ENCODE results near the gene FRMD3.

FRMD3 gene

DNA sequence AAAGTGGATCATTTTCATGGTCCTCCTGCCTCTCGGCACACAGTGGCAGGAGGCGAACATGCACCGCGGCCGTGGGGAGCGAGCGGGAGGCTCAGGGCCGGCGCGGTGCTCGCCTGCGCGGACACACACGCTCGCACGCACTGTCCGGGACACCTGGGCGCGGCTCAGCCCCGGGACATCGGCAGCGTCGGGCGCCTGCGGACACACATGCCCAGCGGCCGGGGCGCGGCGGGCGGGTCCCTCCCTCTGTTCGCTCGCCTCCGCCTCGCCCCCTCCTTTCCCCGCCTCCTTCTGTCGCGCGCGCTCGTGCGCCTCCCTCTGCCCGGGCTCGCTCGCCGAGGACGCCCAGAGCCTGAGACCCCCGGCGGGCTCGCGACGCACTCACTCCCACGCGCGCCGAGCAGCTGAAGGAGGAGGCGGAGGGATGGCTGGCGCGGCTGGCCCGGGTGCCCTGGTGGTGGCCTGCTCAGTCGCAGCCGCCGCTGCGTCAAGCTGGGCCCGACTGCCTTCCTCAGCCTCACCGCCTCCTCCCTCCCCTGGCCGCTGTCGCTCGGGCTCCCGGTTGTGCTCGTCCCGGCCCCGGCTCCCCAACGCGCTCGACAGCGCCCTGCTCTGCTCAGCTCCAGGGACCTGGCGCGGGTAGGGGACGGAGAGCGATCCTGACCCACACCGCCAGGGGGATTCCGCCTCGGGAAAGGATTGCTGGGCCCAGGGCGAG lies at the start of gene FRMD3:
TSS of gene FRMD3 (minus strand) at position 230 of the 718 bp plus-strand sequence. CDS start at position 60, 170 bp downstream.
- H3K36me3 Mint-ChIP-seq, result no peaks in the 10 kb centered on the region
- H3K9me3 Mint-ChIP-seq, result no peaks in the 10 kb centered on the region
- no peak within 1 kb of the TSS for H3K27ac Mint-ChIP-seq
- peak within 1 kb of the TSS; percentile 24 for H3K4me3 Mint-ChIP-seq
- H3K4me1 Mint-ChIP-seq, result peaks cover 7% of the 10 kb centered on the region
- DNase-seq (ENCODE audit: low spot score in 2 of 2) (no peak), ATAC-seq (peak; percentile 64)

- Mint-ChIP-seq H3K9me3 (no peaks in the 10 kb centered on the region), H3K4me3 (no peak overlapping the region), H3K4me1 (no peaks in the 10 kb centered on the region), H3K36me3 (no peaks in the 10 kb centered on the region), H3K27ac (no peak overlapping the region)
- ATAC-seq (no peak), DNase-seq (ENCODE audit: low spot score in 2 of 2) (no peak)
These were observed 46.8 kb upstream of the FRMD3 start for GRCh38 chr9:83584995-83585394.

DNA sequence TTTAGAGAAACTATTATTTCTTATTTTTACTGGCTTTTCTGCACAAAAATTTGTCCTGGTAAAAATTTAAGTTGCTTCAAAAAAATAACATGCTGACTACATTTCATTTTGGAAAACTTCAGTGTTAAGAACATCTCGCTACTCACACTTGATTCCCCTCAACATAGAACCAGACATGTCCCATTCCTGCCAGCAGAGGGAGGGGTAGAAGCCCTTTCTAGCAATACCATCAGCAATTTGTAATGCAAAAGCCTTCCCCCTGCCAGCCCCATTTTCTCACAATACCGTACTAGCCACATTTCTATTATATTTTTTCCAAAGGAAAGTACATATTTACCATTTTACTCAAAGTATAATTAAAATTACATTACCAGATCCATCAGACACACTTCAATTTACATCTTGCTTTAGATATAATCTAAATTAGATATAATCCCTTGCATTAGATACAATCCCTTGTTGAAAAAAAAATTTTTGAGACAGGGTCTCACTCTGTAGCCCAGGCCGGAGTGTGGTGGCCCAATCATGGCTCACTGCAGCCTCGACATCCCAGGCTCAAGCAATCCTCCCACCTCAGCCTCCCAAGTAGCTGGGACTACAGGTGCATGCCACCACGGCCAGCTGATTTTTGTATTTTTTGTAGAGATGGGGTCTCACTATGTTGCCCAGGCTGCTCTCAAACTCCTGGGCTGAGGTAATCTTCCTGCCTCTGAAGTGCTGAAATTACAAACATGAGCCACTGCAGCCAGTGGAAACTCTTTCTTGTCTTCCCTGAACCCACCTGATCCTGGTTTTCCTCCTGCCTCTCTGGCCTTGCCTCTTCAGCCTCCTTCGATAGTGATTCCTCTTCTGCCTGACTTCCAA lies 45.2 kb upstream of the FRMD3 start:
- Mint-ChIP-seq H3K27ac (no peak overlapping the region), H3K9me3 (peaks cover 8% of the 10 kb centered on the region), H3K4me3 (no peak overlapping the region), H3K36me3 (no peaks in the 10 kb centered on the region), H3K4me1 (no peaks in the 10 kb centered on the region)
- no peak for ATAC-seq
- no peak for DNase-seq (ENCODE audit: low spot score in 2 of 2)

DNA sequence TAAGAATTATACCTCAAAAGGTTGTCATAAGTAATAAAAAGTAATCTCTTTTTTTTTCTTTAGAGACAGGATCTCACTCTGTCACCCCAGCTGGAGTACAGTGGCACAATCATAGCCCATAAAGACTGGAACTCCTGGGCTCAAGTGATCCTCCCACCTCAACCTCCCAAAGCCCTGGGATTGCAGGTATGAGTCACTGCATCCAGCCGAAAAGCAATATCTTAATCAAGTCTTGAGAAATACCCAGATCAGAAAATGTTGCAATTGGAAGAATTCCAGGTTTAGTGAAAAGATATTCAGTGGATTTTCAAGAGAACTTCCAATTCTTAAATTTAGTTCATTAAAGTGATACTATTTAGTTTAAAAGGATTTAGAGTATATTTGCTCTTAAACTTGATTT lies 43.8 kb upstream of the FRMD3 start:
- Mint-ChIP-seq H3K27ac (no peak overlapping the region), H3K36me3 (no peaks in the 10 kb centered on the region), H3K4me1 (no peaks in the 10 kb centered on the region), H3K4me3 (no peak overlapping the region), H3K9me3 (peaks cover 13% of the 10 kb centered on the region)
- ATAC-seq (no peak), DNase-seq (ENCODE audit: low spot score in 2 of 2) (no peak)

DNA sequence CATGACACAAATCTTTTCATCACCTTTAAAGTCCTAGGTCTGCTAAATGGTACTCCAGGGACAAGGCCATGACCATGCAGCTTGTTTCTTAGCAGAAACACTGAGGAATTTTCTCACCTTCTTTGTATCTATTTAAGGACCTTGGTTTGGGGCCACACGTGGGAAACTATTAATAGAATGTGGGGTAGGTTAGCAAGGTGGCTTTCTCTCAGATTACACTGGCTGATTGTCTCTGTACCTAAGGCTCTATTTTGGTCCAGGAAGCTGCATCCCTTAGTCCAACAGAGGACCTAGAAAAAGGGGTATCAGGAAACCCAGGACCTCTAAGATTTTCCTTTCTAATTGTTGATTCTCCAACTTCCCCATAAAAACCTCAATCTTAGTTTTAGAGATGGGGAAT lies 36.3 kb upstream of the FRMD3 start:
- Mint-ChIP-seq H3K36me3 (no peaks in the 10 kb centered on the region), H3K4me3 (no peak overlapping the region), H3K9me3 (peaks cover 12% of the 10 kb centered on the region), H3K4me1 (no peaks in the 10 kb centered on the region), H3K27ac (no peak overlapping the region)
- no peak for ATAC-seq
- no peak for DNase-seq (ENCODE audit: low spot score in 2 of 2)

- H3K4me3 Mint-ChIP-seq, result no peak overlapping the region
- no peaks in the 10 kb centered on the region for H3K4me1 Mint-ChIP-seq
- peaks cover 2% of the 10 kb centered on the region for H3K9me3 Mint-ChIP-seq
- H3K36me3 Mint-ChIP-seq, result no peaks in the 10 kb centered on the region
- no peak overlapping the region for H3K27ac Mint-ChIP-seq
- no peak for ATAC-seq
- DNase-seq (ENCODE audit: low spot score in 2 of 2), result no peak
These were observed 34.3 kb upstream of the FRMD3 start for GRCh38 chr9:83572524-83572923.

- Mint-ChIP-seq H3K4me1 (no peaks in the 10 kb centered on the region), H3K36me3 (no peaks in the 10 kb centered on the region), H3K4me3 (no peak overlapping the region), H3K27ac (no peak overlapping the region), H3K9me3 (no peaks in the 10 kb centered on the region)
- DNase-seq (ENCODE audit: low spot score in 2 of 2), result no peak
- ATAC-seq, result no peak
These were observed 32.2 kb upstream of the FRMD3 start for GRCh38 chr9:83570359-83570758.

DNA sequence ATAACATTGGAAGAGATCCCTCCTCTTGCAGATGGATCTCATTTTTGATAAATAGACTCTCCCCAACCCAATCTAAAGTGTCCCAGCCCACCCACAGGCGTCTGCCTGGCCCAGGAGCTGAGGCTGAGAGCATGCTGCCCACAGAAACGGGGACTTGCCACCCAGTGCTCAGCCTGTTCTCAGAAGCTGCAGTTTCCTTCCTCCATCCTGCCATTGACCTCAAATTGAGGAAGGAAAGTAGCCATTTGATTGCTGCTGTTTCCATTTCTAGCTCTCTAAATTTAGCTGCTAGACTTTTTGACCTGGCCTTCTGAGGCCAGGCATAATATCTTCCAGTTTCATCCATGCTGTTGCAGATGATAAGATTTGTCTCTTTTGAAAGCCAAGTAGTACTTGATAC lies 31.1 kb upstream of the FRMD3 start:
- H3K9me3 Mint-ChIP-seq, result no peaks in the 10 kb centered on the region
- H3K27ac Mint-ChIP-seq, result no peak overlapping the region
- ATAC-seq (no peak), DNase-seq (ENCODE audit: low spot score in 2 of 2) (no peak)
- no peaks in the 10 kb centered on the region for H3K4me1 Mint-ChIP-seq
- no peaks in the 10 kb centered on the region for H3K36me3 Mint-ChIP-seq
- no peak overlapping the region for H3K4me3 Mint-ChIP-seq

DNA sequence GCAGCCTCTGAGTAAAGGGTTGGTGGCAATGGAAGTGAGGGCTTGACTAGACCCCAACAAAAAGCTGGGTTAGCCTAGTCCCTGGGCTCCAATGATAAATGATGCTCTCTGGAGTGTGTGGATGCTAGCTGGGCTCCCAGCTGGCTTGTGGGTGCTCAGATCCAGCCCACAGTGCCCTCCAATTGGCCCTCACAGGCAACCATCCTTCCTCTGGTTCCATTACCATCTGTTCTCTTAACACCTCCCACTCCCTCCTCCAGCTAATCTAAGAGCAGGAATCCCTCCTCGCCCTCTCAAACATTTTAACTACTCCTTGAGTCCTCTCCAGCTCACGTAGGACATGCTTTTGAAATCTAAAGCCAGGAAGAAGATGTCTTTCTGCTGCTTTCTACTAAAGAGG lies 25.2 kb upstream of the FRMD3 start:
- ATAC-seq, result no peak
- Mint-ChIP-seq H3K36me3 (no peaks in the 10 kb centered on the region), H3K4me3 (no peak overlapping the region), H3K9me3 (no peaks in the 10 kb centered on the region), H3K27ac (no peak overlapping the region), H3K4me1 (no peaks in the 10 kb centered on the region)
- no peak for DNase-seq (ENCODE audit: low spot score in 2 of 2)

GRCh38 chr9:83560169-83560826 lies 22.1 kb upstream of the FRMD3 start:
- no peaks in the 10 kb centered on the region for H3K4me1 Mint-ChIP-seq
- DNase-seq (ENCODE audit: low spot score in 2 of 2) (no peak), ATAC-seq (no peak)
- H3K4me3 Mint-ChIP-seq, result no peak overlapping the region
- no peak overlapping the region for H3K27ac Mint-ChIP-seq
- no peaks in the 10 kb centered on the region for H3K9me3 Mint-ChIP-seq
- H3K36me3 Mint-ChIP-seq, result no peaks in the 10 kb centered on the region

- Mint-ChIP-seq H3K9me3 (peaks cover 13% of the 10 kb centered on the region), H3K36me3 (no peaks in the 10 kb centered on the region), H3K4me1 (no peaks in the 10 kb centered on the region), H3K4me3 (no peak overlapping the region), H3K27ac (no peak overlapping the region)
- ATAC-seq, result no peak
- DNase-seq (ENCODE audit: low spot score in 2 of 2), result no peak
These were observed 19.6 kb upstream of the FRMD3 start for GRCh38 chr9:83557771-83558170.

- Mint-ChIP-seq H3K4me1 (no peaks in the 10 kb centered on the region), H3K9me3 (peaks cover 15% of the 10 kb centered on the region), H3K36me3 (no peaks in the 10 kb centered on the region), H3K27ac (no peak overlapping the region), H3K4me3 (no peak overlapping the region)
- no peak for ATAC-seq
- no peak for DNase-seq (ENCODE audit: low spot score in 2 of 2)
These were observed 19.1 kb upstream of the FRMD3 start for GRCh38 chr9:83557317-83557716.

GRCh38 chr9:83554278-83554677 lies 16.1 kb upstream of the FRMD3 start:
- peaks cover 21% of the 10 kb centered on the region for H3K9me3 Mint-ChIP-seq
- no peak overlapping the region for H3K4me3 Mint-ChIP-seq
- no peak for ATAC-seq
- no peaks in the 10 kb centered on the region for H3K4me1 Mint-ChIP-seq
- DNase-seq (ENCODE audit: low spot score in 2 of 2), result no peak
- H3K36me3 Mint-ChIP-seq, result no peaks in the 10 kb centered on the region
- no peak overlapping the region for H3K27ac Mint-ChIP-seq

DNA sequence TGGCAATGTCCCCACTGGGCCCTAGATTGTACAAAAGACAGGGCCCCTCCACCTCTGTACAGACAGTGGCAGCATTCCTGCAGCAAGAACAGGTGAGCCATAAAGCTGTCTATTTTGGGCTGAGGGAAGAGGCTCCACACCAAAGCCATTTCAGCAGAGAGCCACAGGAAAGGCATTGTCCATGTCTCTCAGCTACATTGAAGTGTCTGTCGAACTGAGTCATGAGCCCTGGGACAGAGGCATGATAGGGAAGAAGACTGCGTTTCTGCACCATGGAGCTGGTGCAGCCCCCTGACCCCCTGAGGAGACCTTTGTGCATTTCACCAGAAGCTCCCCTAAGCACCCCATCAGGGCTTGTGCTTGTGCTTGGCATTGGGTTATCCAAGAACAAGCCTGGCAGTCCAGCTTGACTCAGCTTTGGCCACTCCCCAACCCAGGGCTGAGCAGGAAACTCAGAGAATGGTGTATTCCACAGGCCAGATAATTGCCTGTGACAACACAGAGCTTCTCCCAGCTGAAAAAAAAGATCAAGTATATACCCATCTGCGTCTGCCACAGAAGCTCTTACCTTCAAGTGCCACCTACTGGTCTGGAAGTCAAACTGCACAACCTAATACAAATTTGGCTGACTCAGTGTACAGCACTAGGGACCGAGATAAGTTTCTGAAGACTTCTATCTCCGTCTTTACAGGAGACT lies 5.9 kb upstream of the FRMD3 start:
- DNase-seq (ENCODE audit: low spot score in 2 of 2), result no peak

DNA sequence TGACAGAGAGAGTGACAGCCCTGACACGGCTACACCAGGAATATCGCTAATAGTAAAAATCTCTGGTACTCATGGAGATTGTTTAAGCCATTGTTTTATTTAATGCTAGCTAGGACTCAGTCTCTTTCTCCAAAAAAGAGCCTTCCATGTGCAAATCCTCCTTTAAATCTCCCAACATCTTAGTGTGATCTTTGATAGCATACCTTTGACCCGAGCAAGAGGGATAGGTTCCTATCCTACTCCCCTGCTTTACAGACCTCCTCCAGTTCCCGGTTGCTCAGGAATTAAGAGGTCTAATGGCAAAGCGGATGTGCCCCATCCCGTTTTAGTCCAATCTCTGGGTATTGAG lies 663 bp upstream of the FRMD3 start:
- H3K27ac Mint-ChIP-seq, result no peak overlapping the region
- ATAC-seq, result no peak
- H3K4me3 Mint-ChIP-seq, result peak overlapping the region; percentile 24
- H3K36me3 Mint-ChIP-seq, result no peaks in the 10 kb centered on the region
- no peaks in the 10 kb centered on the region for H3K9me3 Mint-ChIP-seq
- peaks cover 7% of the 10 kb centered on the region for H3K4me1 Mint-ChIP-seq
- no peak for DNase-seq (ENCODE audit: low spot score in 2 of 2)

More for the DNA sequence above, 5.9 kb upstream of the FRMD3 start:
- peak; percentile 64 for ATAC-seq
- H3K27ac Mint-ChIP-seq, result no peak overlapping the region
- peaks cover 1% of the 10 kb centered on the region for H3K4me1 Mint-ChIP-seq
- peaks cover 7% of the 10 kb centered on the region for H3K9me3 Mint-ChIP-seq
- H3K4me3 Mint-ChIP-seq, result no peak overlapping the region
- H3K36me3 Mint-ChIP-seq, result no peaks in the 10 kb centered on the region

Measured in stimulated activated effector memory CD8-positive, alpha-beta T cell treated with anti-CD3 and anti-CD28 coated beads, Interleukin-12 subunit alpha, Interleukin-12 subunit beta, amount 100 ng/mL, for 72 hours (primary cell).